Caco-2 (cell line): ENCODE results near the gene TMEM145. TPM values are rescaled to one million over a fixed set of nuclear protein-coding genes. Genes with fewer than 3 reads are reported as not detected.

Experiments used
- BruUV-seq: library from RNA; stranded (reverse); fragments of 400-500 nt; replicated peaks from 2 replicates; lab custom pipeline; 2021; lab: Mats Ljungman, UMichigan
- CTCF ChIA-PET: fragments of 300-600 bp; sonication (Branson Sonifier 250); formaldehyde crosslinking; loops from one replicate; lab custom pipeline; 2022; ENCODE audit warnings: antibody characterized with exemption; lab: Charles Lee
- POLR2A ChIA-PET: fragments of 300-600 bp; sonication (Branson Sonifier 250); formaldehyde crosslinking; loops from one replicate; lab custom pipeline; 2022; ENCODE audit warnings: antibody characterized with exemption; lab: Charles Lee
- DNase-seq, 2 experiments: peaks; one replicate each; pipeline versions ENCODE4 v3.0.0 to v3.0.0-alpha.2; 2020 to 2022
- H3K27me3 ChIP-seq: replicated peaks from 2 replicates; pipeline ENCODE4 v1.6.0; 2011; ENCODE audit warnings: low read length; ENCODE audit not compliant: control insufficient read depth, insufficient read depth
- H3K36me3 ChIP-seq: 2 replicates; pipeline ENCODE4 v1.5.1; 2011; ENCODE audit warnings: low read length; ENCODE audit not compliant: control insufficient read depth, insufficient read depth
- H3K4me1 ChIP-seq: fragments of 250-450 bp; sonication (Bioruptor Pico); 2 replicates; pipeline ENCODE4 v1.5.1; 2020; ENCODE audit warnings: mild to moderate bottlenecking
- H3K4me3 ChIP-seq: 2 replicates; pipeline ENCODE4 v1.5.1; 2011; ENCODE audit warnings: low read depth, mild to moderate bottlenecking, control low read depth, low read length
- H3K9me3 ChIP-seq: fragments of 250-450 bp; sonication (Bioruptor Pico); 2 replicates; pipeline ENCODE4 v1.5.1; 2020; ENCODE audit warnings: mild to moderate bottlenecking, moderate library complexity
- H3K27ac Mint-ChIP-seq: one replicate; pipeline ENCODE4 v1.8.0; 2022; ENCODE audit warnings: mixed read lengths; ENCODE audit not compliant: unreplicated experiment
- H3K27me3 Mint-ChIP-seq: one replicate; pipeline ENCODE4 v1.8.0; 2022; ENCODE audit warnings: mixed read lengths; ENCODE audit not compliant: insufficient read depth, unreplicated experiment
- H3K36me3 Mint-ChIP-seq: one replicate; pipeline ENCODE4 v1.8.0; 2022; ENCODE audit warnings: mild to moderate bottlenecking, mixed read lengths; ENCODE audit not compliant: insufficient read depth, unreplicated experiment
- H3K4me1 Mint-ChIP-seq: one replicate; pipeline ENCODE4 v1.8.0; 2022; ENCODE audit warnings: low read depth, mixed read lengths; ENCODE audit not compliant: unreplicated experiment
- H3K4me3 Mint-ChIP-seq: one replicate; pipeline ENCODE4 v1.8.0; 2022; ENCODE audit warnings: mild to moderate bottlenecking, moderate library complexity, mixed read lengths; ENCODE audit not compliant: unreplicated experiment
- H3K9me3 Mint-ChIP-seq: one replicate; pipeline ENCODE4 v1.8.0; 2022; ENCODE audit warnings: mixed read lengths; ENCODE audit not compliant: unreplicated experiment
- intact Hi-C: fragments of 100-400 bp; cut with micrococcal nuclease; formaldehyde crosslinking; loops from one replicate; pipeline ENCODE4 v1.10.0; 2022; ENCODE audit not compliant: unreplicated experiment
- total RNA-seq: library from RNA; stranded (reverse); gene quantifications from 2 replicates; pipeline ENCODE4 v1.2.3, GENCODE V29; 2022
- TF ChIP-seq, protein P1 (sequence below), 2 experiments: fragments of 200-600 bp in 1 of 2; IDR thresholded peaks; 1 replicate in 1 of 2; 2 replicates in 1 of 2; pipeline versions ENCODE4 v1.5.1 to v1.8.0; 2011 to 2022; ENCODE audit warnings: antibody characterized with exemption in 1 of 2, control low read depth in 1 of 2, inconsistent platforms in 1 of 2, low read depth in 1 of 2, low read length in 1 of 2, mild to moderate bottlenecking in 1 of 2, moderate library complexity in 1 of 2; ENCODE audit not compliant: insufficient read depth in 1 of 2, severe bottlenecking in 1 of 2, unreplicated experiment in 1 of 2

TMEM145 gene
- total RNA-seq, 1 experiment from 2014 or later, result 2.2 TPM

DNA sequence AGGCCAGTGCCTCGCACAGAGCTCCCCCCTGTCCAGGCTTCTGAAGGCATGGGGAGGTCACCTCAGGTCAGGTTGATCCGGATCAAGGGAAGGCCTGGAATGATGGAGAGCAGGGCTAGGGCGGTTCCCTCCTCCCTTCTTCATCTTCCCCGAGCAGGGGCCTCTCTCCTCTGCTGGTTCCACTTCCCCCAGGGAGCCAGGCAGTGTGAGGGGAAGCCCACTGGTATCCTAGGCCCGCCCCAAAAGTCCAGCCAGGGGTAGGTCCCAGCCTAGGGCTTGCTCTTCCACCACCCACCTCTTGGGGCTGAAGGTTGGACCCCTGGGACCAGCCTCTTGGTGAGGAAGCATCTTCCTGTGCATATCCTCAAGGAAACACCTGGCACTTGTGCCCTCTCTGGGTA lies 27.6 kb upstream of the TMEM145 start:
- peak in 1 of 2 experiments; percentile 32 for DNase-seq

DNA sequence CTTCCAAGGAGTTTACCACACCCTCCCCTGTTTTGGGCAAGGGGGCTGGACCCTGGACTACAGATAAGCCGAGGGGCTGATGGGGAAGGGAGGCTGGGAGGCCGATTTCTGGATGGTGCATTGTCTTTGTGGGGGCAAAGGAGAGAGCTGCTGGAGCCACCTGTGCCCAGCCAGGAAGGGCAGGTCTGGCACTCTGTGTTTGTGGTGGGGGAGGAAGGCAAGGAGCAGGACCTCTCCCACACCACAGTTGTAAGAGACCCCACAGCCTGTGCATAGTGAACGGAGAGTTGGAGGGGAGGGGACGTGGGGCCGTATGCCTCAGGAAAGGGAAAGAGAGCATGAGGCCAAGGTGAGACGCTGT lies 27.1 kb upstream of the TMEM145 start:
- no peaks in the 10 kb centered on the region for H3K27me3 ChIP-seq
- no TSS peak for BruUV-seq
- no peak overlapping the region for H3K4me3 ChIP-seq
- ChIA-PET CTCF (no interaction called here), POLR2A (no interaction called here)
- Mint-ChIP-seq H3K4me1 (peaks cover 18% of the 10 kb centered on the region), H3K4me3 (peak overlapping the region; percentile 96), H3K36me3 (peaks cover 30% of the 10 kb centered on the region), H3K27me3 (no peaks in the 10 kb centered on the region), H3K9me3 (no peaks in the 10 kb centered on the region), H3K27ac (no peak overlapping the region)
- TF ChIP-seq, protein P1, sequence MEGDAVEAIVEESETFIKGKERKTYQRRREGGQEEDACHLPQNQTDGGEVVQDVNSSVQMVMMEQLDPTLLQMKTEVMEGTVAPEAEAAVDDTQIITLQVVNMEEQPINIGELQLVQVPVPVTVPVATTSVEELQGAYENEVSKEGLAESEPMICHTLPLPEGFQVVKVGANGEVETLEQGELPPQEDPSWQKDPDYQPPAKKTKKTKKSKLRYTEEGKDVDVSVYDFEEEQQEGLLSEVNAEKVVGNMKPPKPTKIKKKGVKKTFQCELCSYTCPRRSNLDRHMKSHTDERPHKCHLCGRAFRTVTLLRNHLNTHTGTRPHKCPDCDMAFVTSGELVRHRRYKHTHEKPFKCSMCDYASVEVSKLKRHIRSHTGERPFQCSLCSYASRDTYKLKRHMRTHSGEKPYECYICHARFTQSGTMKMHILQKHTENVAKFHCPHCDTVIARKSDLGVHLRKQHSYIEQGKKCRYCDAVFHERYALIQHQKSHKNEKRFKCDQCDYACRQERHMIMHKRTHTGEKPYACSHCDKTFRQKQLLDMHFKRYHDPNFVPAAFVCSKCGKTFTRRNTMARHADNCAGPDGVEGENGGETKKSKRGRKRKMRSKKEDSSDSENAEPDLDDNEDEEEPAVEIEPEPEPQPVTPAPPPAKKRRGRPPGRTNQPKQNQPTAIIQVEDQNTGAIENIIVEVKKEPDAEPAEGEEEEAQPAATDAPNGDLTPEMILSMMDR (IDR thresholded peaks at IDR 0.05; ENCODE audit: insufficient read depth in 1 of 2, low read depth in 1 of 2, low read length in 1 of 2, severe bottlenecking in 1 of 2, unreplicated experiment in 1 of 2), result no peak
- no peaks in the 10 kb centered on the region for H3K9me3 ChIP-seq
- no peak for DNase-seq
- H3K4me1 ChIP-seq, result peaks cover 35% of the 10 kb centered on the region
- intact Hi-C loops, result no loop called here
- H3K36me3 ChIP-seq, result peaks cover 1% of the 10 kb centered on the region; the same call in 1 of the 2 replicates

More for the DNA sequence above, 27.6 kb upstream of the TMEM145 start:
- ChIA-PET CTCF (no interaction called here), POLR2A (no interaction called here)
- Mint-ChIP-seq H3K9me3 (no peaks in the 10 kb centered on the region), H3K27ac (no peak overlapping the region), H3K4me3 (peak overlapping the region; percentile 96), H3K4me1 (peaks cover 18% of the 10 kb centered on the region), H3K27me3 (no peaks in the 10 kb centered on the region), H3K36me3 (peaks cover 30% of the 10 kb centered on the region)
- H3K27me3 ChIP-seq, result no peaks in the 10 kb centered on the region
- no TSS peak for BruUV-seq
- peaks cover 1% of the 10 kb centered on the region; the same call in 1 of the 2 replicates for H3K36me3 ChIP-seq
- peak overlapping the region; percentile 64; the same call in 1 of the 2 replicates for H3K4me3 ChIP-seq
- intact Hi-C loops, result no loop called here
- no peaks in the 10 kb centered on the region for H3K9me3 ChIP-seq
- peaks cover 32% of the 10 kb centered on the region for H3K4me1 ChIP-seq
- TF ChIP-seq, protein P1 (IDR thresholded peaks at IDR 0.05; ENCODE audit: insufficient read depth in 1 of 2, low read depth in 1 of 2, low read length in 1 of 2, severe bottlenecking in 1 of 2, unreplicated experiment in 1 of 2), result no peak

DNA sequence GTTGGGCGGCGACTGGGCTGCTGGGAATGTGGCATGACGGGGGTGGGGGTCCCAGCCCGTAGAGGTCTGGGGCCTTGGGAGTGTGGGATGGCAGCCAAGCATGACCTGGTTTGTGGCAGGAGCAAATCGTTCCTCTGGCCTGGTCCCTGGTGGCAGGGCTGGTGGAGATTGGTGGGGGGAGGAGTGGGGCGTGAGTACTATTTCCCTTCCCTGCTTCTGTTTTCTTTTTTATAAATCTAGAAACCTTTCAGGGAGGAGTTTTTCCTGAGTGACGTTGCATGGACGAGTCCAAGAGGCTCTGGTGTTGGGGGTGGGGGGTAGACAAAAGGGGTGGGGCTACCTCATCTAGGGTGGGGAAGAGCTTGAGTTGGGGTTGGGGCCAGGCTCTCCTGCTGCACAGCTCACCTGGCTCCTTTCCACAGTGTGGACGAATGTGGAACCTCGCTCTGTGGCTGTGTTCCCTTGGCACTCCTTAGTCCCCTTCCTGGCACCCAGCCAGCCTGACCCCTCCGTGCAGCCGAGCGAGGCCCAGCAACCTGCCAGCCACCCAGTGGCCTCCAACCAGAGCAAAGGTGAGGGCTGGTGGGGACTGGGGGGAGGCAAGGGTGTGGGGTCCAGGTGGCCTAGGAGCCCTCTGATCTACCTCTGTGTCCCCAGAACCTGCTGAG lies 26.6 kb upstream of the TMEM145 start:
- Mint-ChIP-seq H3K27ac (no peak overlapping the region), H3K9me3 (no peaks in the 10 kb centered on the region), H3K36me3 (peaks cover 32% of the 10 kb centered on the region), H3K27me3 (no peaks in the 10 kb centered on the region), H3K4me3 (peak overlapping the region; percentile 96), H3K4me1 (peaks cover 19% of the 10 kb centered on the region)
- no peaks in the 10 kb centered on the region for H3K27me3 ChIP-seq
- TF ChIP-seq, protein P1 (IDR thresholded peaks at IDR 0.05; ENCODE audit: insufficient read depth in 1 of 2, low read depth in 1 of 2, low read length in 1 of 2, severe bottlenecking in 1 of 2, unreplicated experiment in 1 of 2), result no peak
- POLR2A ChIA-PET, result no interaction called here
- H3K4me1 ChIP-seq, result peaks cover 34% of the 10 kb centered on the region
- peaks cover 1% of the 10 kb centered on the region; the same call in 1 of the 2 replicates for H3K36me3 ChIP-seq
- intact Hi-C loops, result no loop called here
- H3K4me3 ChIP-seq, result no peak overlapping the region
- CTCF ChIA-PET, result no interaction called here
- BruUV-seq, result no TSS peak
- DNase-seq, result no peak
- H3K9me3 ChIP-seq, result no peaks in the 10 kb centered on the region
